Suprapubic skin (tissue), 4 donors: ENCODE data around the gene XRRA1. TPM values are rescaled to one million over a fixed set of nuclear protein-coding genes. Genes with fewer than 3 reads are reported as not detected.

Experiments
- DNase-seq, 2 donors: peaks; one replicate each; pipeline ENCODE4 v3.0.0-alpha.2; 2019; ENCODE audit warnings: low spot score in 2 of 2
- H3K27ac ChIP-seq: fragments of 200-600 bp; sonication (generic); one replicate; pipeline ENCODE4 v1.5.1; 2019
- H3K27me3 ChIP-seq: fragments of 200-600 bp; sonication (generic); one replicate; pipeline ENCODE4 v1.5.1; 2019
- H3K36me3 ChIP-seq: fragments of 200-600 bp; sonication (generic); one replicate; pipeline ENCODE4 v1.5.1; 2019
- H3K4me1 ChIP-seq: fragments of 200-600 bp; sonication (generic); one replicate; pipeline ENCODE4 v1.5.1; 2019
- H3K4me3 ChIP-seq: fragments of 200-600 bp; sonication (generic); one replicate; pipeline ENCODE4 v1.5.1; 2019; ENCODE audit warnings: mild to moderate bottlenecking
- H3K9me3 ChIP-seq: fragments of 200-600 bp; sonication (generic); one replicate; pipeline ENCODE4 v1.5.1; 2019
- CTCF ChIP-seq, 2 donors: fragments of 200-600 bp in 1 of 2; fragments of 450-650 bp in 1 of 2; sonication (generic) in 1 of 2; IDR thresholded peaks; one replicate each; pipeline ENCODE4 v1.5.1; 2016 to 2019; ENCODE audit warnings: antibody characterized with exemption in 2 of 2, mild to moderate bottlenecking in 1 of 2, moderate library complexity in 1 of 2
- EP300 ChIP-seq: sonication (generic); formaldehyde crosslinking; IDR thresholded peaks from one replicate; pipeline ENCODE4 v1.6.1; 2017; ENCODE audit warnings: antibody characterized with exemption
- POLR2A ChIP-seq, 2 donors: fragments of 450-650 bp; IDR thresholded peaks; one replicate each; pipeline ENCODE4 v1.6.1; 2017; ENCODE audit warnings: antibody characterized with exemption in 2 of 2, mild to moderate bottlenecking in 2 of 2, moderate library complexity in 2 of 2
- POLR2AphosphoS5 ChIP-seq, 3 donors: sonication (generic); formaldehyde crosslinking; IDR thresholded peaks; one replicate each; pipeline ENCODE4 v1.6.1; 2017; ENCODE audit warnings: antibody characterized with exemption in 3 of 3
- WGBS: methylation state at CpG from one replicate; pipeline ENCODE4 v1.1.5; 2018; 5-methylcytosine and 5-hydroxymethylcytosine counted together
- total RNA-seq, 4 donors: library from RNA; depleted of rRNA; stranded (reverse); fragments of >200 nt; gene quantifications; one replicate each; pipeline ENCODE4 v1.1.0, GENCODE V29; 2016

XRRA1 gene
- total RNA-seq, 4 donors from 2014 or later, result 10.5 to 17.4 (median 13.7) TPM

- H3K27ac ChIP-seq, result no peak overlapping the region
- no peak overlapping the region for H3K4me3 ChIP-seq
- H3K9me3 ChIP-seq, result no peaks in the 10 kb centered on the region
- no peaks in the 10 kb centered on the region for H3K27me3 ChIP-seq
- 90% methylated on average over 3 of the region's 3 CpGs for WGBS
- H3K36me3 ChIP-seq, result peaks cover 48% of the 10 kb centered on the region
- no peaks in the 10 kb centered on the region for H3K4me1 ChIP-seq
- no peak for TF ChIP-seq POLR2A (IDR thresholded peaks at IDR 0.05)
- no peak for TF ChIP-seq POLR2AphosphoS5 (IDR thresholded peaks at IDR 0.05)
- no peak for TF ChIP-seq EP300
- TF ChIP-seq CTCF (IDR thresholded peaks at IDR 0.05), result no peak
- DNase-seq, result no peak
Measured at GRCh38 chr11:74818283-74818946, 130.5 kb downstream of the XRRA1 start.

- TF ChIP-seq CTCF (IDR thresholded peaks at IDR 0.05) (no peak), POLR2A (IDR thresholded peaks at IDR 0.05) (no peak), EP300 (no peak), POLR2AphosphoS5 (IDR thresholded peaks at IDR 0.05) (no peak)
- 94% methylated on average over 2 of the region's 2 CpGs for WGBS
- H3K4me1 ChIP-seq, result no peaks in the 10 kb centered on the region
- H3K4me3 ChIP-seq, result no peak overlapping the region
- H3K9me3 ChIP-seq, result no peaks in the 10 kb centered on the region
- no peak for DNase-seq
- no peak overlapping the region for H3K27ac ChIP-seq
- H3K36me3 ChIP-seq, result peaks cover 37% of the 10 kb centered on the region
- H3K27me3 ChIP-seq, result no peaks in the 10 kb centered on the region
Measured at GRCh38 chr11:74816664-74817063, 132.2 kb downstream of the XRRA1 start.

- Histone ChIP-seq H3K27me3 (no peaks in the 10 kb centered on the region), H3K4me1 (no peaks in the 10 kb centered on the region), H3K9me3 (no peaks in the 10 kb centered on the region), H3K27ac (no peak overlapping the region), H3K36me3 (peaks cover 42% of the 10 kb centered on the region), H3K4me3 (no peak overlapping the region)
- WGBS, result 87% methylated on average over 3 of the region's 3 CpGs
- TF ChIP-seq POLR2AphosphoS5 (IDR thresholded peaks at IDR 0.05) (no peak), CTCF (IDR thresholded peaks at IDR 0.05) (no peak), EP300 (no peak), POLR2A (IDR thresholded peaks at IDR 0.05) (no peak)
- no peak for DNase-seq
Measured at GRCh38 chr11:74815966-74816365, 132.9 kb downstream of the XRRA1 start.

GRCh38 chr11:74809801-74810200 is 139.1 kb downstream of the XRRA1 start:
- H3K27me3 ChIP-seq, result no peaks in the 10 kb centered on the region
- H3K36me3 ChIP-seq, result peaks cover 17% of the 10 kb centered on the region
- TF ChIP-seq POLR2A (IDR thresholded peaks at IDR 0.05) (no peak), EP300 (no peak), CTCF (IDR thresholded peaks at IDR 0.05) (no peak), POLR2AphosphoS5 (IDR thresholded peaks at IDR 0.05) (no peak)
- no peak for DNase-seq
- H3K9me3 ChIP-seq, result no peaks in the 10 kb centered on the region
- no peaks in the 10 kb centered on the region for H3K4me1 ChIP-seq
- H3K27ac ChIP-seq, result no peak overlapping the region
- no peak overlapping the region for H3K4me3 ChIP-seq

GRCh38 chr11:74806267-74806666 is 142.6 kb downstream of the XRRA1 start:
- no peaks in the 10 kb centered on the region for H3K4me1 ChIP-seq
- H3K27ac ChIP-seq, result no peak overlapping the region
- no peaks in the 10 kb centered on the region for H3K27me3 ChIP-seq
- peaks cover 7% of the 10 kb centered on the region for H3K36me3 ChIP-seq
- no peak overlapping the region for H3K4me3 ChIP-seq
- WGBS, result 95% methylated on average over 3 of the region's 3 CpGs
- TF ChIP-seq POLR2A (IDR thresholded peaks at IDR 0.05) (no peak), POLR2AphosphoS5 (IDR thresholded peaks at IDR 0.05) (no peak), EP300 (no peak), CTCF (IDR thresholded peaks at IDR 0.05) (no peak)
- no peak for DNase-seq
- no peaks in the 10 kb centered on the region for H3K9me3 ChIP-seq
